OCI-LY3 (cell line): Measurements from ENCODE around the gene HDDC2.

ENCODE experiments used
- EZH2phosphoT487 ChIP-seq: fragments of 200-600 bp; shearing (Covaris generic); IDR thresholded peaks from 2 replicates; pipeline ENCODE4 v1.6.1; 2018; ENCODE audit warnings: antibody characterized with exemption, mixed run types, low read depth
- TF ChIP-seq, protein P1 (sequence below): fragments of 200-600, 300-600 bp; sonication (generic); IDR thresholded peaks from 2 replicates; pipeline ENCODE4 v1.5.1; 2014; ENCODE audit warnings: antibody characterized with exemption, low read length, low read depth

GRCh38 chr6:125245523-125246264, 56.1 kb downstream of the HDDC2 start:
- TF ChIP-seq, protein P1, sequence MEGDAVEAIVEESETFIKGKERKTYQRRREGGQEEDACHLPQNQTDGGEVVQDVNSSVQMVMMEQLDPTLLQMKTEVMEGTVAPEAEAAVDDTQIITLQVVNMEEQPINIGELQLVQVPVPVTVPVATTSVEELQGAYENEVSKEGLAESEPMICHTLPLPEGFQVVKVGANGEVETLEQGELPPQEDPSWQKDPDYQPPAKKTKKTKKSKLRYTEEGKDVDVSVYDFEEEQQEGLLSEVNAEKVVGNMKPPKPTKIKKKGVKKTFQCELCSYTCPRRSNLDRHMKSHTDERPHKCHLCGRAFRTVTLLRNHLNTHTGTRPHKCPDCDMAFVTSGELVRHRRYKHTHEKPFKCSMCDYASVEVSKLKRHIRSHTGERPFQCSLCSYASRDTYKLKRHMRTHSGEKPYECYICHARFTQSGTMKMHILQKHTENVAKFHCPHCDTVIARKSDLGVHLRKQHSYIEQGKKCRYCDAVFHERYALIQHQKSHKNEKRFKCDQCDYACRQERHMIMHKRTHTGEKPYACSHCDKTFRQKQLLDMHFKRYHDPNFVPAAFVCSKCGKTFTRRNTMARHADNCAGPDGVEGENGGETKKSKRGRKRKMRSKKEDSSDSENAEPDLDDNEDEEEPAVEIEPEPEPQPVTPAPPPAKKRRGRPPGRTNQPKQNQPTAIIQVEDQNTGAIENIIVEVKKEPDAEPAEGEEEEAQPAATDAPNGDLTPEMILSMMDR = no peak
- no peak for TF ChIP-seq EZH2phosphoT487
